HepG2 (cell line): ENCODE measurements around the gene ZNF556.

Experiments used
- AFF4 ChIP-seq: sonication (generic); formaldehyde crosslinking; IDR thresholded peaks from 2 replicates; pipeline ENCODE4 v1.4.0; 2020; ENCODE audit warnings: missing genetic modification reagents
- CBX5 ChIP-seq: sonication (generic); formaldehyde crosslinking; IDR thresholded peaks from 2 replicates; pipeline ENCODE4 v1.4.0; 2020; ENCODE audit warnings: missing genetic modification reagents, borderline replicate concordance
- ESRRA ChIP-seq: sonication (generic); formaldehyde crosslinking; IDR thresholded peaks from 2 replicates; pipeline ENCODE4 v1.5.1; 2020; ENCODE audit warnings: mild to moderate bottlenecking, low read depth, missing genetic modification reagents
- HNRNPUL1 ChIP-seq: fragments of 200-400 bp; formaldehyde crosslinking; IDR thresholded peaks from 2 replicates; pipeline ENCODE4 v1.6.1; 2017; ENCODE audit warnings: low read depth, mild to moderate bottlenecking, low read length, moderate library complexity
- NR2F1 ChIP-seq, 2 experiments: fragments of 450-650 bp in 1 of 2; formaldehyde crosslinking in 1 of 2; IDR thresholded peaks; 2 replicates each; pipeline versions ENCODE4 v1.5.0 to v1.6.1; 2016 to 2020; ENCODE audit warnings: mild to moderate bottlenecking in 1 of 2, missing compliant biosample characterization in 1 of 2, missing genetic modification reagents in 1 of 2, moderate library complexity in 1 of 2
- PHB2 ChIP-seq: fragments of 450-650 bp; IDR thresholded peaks from 2 replicates; pipeline ENCODE4 v1.6.1; 2018; ENCODE audit not compliant: partially characterized antibody
- RAD21 ChIP-seq: fragments of 450-650 bp; formaldehyde crosslinking; IDR thresholded peaks from 2 replicates; pipeline ENCODE4 v1.5.0; 2020; ENCODE audit warnings: mild to moderate bottlenecking
- RERE ChIP-seq: IDR thresholded peaks from 2 replicates; pipeline ENCODE4 v1.6.1; 2016; ENCODE audit warnings: low read depth, missing genetic modification reagents, missing compliant biosample characterization
- TFDP2 ChIP-seq: sonication (generic); formaldehyde crosslinking; IDR thresholded peaks from 2 replicates; pipeline ENCODE4 v1.4.0; 2020; ENCODE audit warnings: missing genetic modification reagents
- ZBTB7B ChIP-seq: sonication (generic); formaldehyde crosslinking; IDR thresholded peaks from 2 replicates; pipeline ENCODE4 v1.4.0; 2020; ENCODE audit warnings: missing genetic modification reagents
- ZNF232 ChIP-seq: sonication (generic); formaldehyde crosslinking; IDR thresholded peaks from 2 replicates; pipeline ENCODE4 v1.4.0; 2020; ENCODE audit warnings: missing genetic modification reagents, borderline replicate concordance
- ZNF263 ChIP-seq: sonication (generic); formaldehyde crosslinking; IDR thresholded peaks from 2 replicates; pipeline ENCODE4 v1.4.0; 2020; ENCODE audit warnings: missing genetic modification reagents

GRCh38 chr19:2848616-2849015, 18.5 kb upstream of the ZNF556 start:
- TF ChIP-seq ZNF263 (no peak), AFF4 (CRISPR knock-in tag) (no peak), ZBTB7B (CRISPR knock-in tag) (no peak), ZNF232 (CRISPR knock-in tag) (no peak), HNRNPUL1 (no peak), PHB2 (no peak), ESRRA (CRISPR knock-in tag) (no peak), CBX5 (CRISPR knock-in tag) (no peak), RERE (CRISPR knock-in tag) (no peak), NR2F1 (CRISPR knock-in tag; IDR thresholded peaks at IDR 0.05) (no peak), TFDP2 (CRISPR knock-in tag) (no peak), RAD21 (no peak)
